GM18505 (cell line): ENCODE measurements around the gene ANO8.
"Not testable (repeated sequence)": the region's sequence is repeated elsewhere in the genome, so short reads cannot be mapped to it uniquely, and the experiment has no call there.

Experiments
- ATAC-seq: cut with Tn5 transposase; IDR thresholded peaks from one replicate; pipeline ENCODE4 v1.9.1; 2021; ENCODE audit not compliant: unreplicated experiment
- POLR2A ChIP-seq: IDR thresholded peaks from 4 replicates; pipeline ENCODE4 v1.6.1; 2011; ENCODE audit warnings: borderline replicate concordance; ENCODE audit not compliant: insufficient read depth, insufficient read length; ENCODE audit errors: extremely low read depth

ANO8 gene

GRCh38 chr19:17304386-17305215 is 30.1 kb downstream of the ANO8 start:
- TF ChIP-seq POLR2A = no peak

GRCh38 chr19:17303940-17304267 is 30.8 kb downstream of the ANO8 start:
- no peak for TF ChIP-seq POLR2A
- ATAC-seq = no peak

More at GRCh38 chr19:17304386-17305215, 30.1 kb downstream of the ANO8 start:
- no peak for ATAC-seq

- TF ChIP-seq POLR2A = no peak
- peak; percentile 43 for ATAC-seq
Measured at GRCh38 chr19:17303167-17303939, 31.3 kb downstream of the ANO8 start, which contains the start of gene ABHD8. TSS of gene ABHD8 (minus strand) at chr19:17303425. CDS start at chr19:17301616, 1,809 bp downstream.

- TF ChIP-seq POLR2A = no peak
- ATAC-seq = no peak
Measured at GRCh38 chr19:17302391-17303166, 32.1 kb downstream of the ANO8 start.

DNA sequence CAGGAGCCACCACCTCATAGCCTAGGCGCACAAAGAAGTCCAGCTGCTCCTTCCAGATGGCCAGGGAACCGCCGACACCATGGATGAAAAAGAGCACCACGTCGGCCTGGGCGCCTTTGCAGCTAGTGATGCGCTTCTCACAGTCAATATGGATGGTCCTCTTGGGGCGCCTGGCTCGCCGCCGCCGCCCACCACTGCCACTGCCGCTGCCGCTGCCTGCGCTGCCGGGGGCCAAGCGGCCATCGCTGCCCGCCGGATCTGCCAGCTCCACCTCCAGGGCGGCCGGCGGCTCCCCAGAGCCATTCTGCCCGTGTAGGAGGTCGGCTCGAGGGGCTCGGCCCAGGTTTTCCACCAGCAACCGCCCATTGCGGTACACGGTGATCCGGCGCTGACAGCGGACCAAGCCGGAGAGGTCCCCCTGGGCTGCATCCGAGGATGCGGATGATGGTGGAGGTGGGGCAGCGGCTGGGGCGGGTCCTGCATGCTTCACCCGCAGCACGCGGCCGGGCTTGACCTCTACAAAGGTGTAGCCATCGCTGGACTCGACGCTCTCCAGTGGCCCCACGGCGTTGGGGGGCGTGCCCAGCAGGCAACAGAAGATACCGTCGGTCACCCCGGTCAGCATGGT is 33.5 kb downstream of the ANO8 start:
- TF ChIP-seq POLR2A = no peak
- ATAC-seq = no peak

- TF ChIP-seq POLR2A = no peak
- ATAC-seq = no peak
Measured at GRCh38 chr19:17296976-17297375, 37.7 kb downstream of the ANO8 start.

DNA sequence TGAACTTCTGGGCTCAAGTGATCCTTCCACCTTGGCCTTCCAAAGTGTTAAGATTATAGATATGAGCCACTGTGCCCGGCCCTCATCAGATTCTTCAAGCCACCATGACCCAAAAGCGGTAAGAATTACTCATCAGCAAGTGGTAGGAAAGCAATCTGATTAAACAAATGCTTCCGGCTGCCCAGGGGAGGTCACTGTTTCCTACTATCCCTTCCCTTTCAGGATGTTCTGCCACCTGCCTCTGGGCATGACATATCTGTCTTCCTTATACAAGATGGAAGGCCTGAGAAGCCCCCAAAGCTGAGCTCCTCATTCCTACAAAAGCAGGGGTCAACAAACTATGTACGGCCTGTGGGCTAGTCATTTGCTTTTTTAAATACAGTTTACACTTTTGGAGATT is 38.4 kb downstream of the ANO8 start:
- no peak for ATAC-seq

DNA sequence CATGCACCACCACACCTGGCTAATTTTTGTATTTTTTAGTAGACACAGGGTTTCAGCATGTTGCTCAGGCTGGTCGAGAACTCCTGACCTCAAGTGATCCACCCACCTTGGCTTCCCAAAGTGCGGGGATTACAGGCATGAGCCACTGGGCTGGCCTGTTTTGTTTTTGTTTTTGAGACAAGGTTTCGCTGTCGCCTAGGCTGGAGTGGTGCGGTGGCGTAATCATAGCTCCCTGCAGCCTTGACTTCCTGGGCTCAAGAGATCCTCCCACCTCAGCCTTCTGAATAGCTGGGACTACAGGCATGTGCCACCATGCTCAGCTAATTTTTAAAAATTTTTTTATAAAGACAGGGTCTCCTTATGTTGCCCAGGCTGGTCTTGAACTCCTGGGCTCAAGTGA is 39.1 kb downstream of the ANO8 start:
- ATAC-seq = not testable (repeated sequence)

More for the DNA sequence above, 38.4 kb downstream of the ANO8 start:
- no peak for TF ChIP-seq POLR2A

DNA sequence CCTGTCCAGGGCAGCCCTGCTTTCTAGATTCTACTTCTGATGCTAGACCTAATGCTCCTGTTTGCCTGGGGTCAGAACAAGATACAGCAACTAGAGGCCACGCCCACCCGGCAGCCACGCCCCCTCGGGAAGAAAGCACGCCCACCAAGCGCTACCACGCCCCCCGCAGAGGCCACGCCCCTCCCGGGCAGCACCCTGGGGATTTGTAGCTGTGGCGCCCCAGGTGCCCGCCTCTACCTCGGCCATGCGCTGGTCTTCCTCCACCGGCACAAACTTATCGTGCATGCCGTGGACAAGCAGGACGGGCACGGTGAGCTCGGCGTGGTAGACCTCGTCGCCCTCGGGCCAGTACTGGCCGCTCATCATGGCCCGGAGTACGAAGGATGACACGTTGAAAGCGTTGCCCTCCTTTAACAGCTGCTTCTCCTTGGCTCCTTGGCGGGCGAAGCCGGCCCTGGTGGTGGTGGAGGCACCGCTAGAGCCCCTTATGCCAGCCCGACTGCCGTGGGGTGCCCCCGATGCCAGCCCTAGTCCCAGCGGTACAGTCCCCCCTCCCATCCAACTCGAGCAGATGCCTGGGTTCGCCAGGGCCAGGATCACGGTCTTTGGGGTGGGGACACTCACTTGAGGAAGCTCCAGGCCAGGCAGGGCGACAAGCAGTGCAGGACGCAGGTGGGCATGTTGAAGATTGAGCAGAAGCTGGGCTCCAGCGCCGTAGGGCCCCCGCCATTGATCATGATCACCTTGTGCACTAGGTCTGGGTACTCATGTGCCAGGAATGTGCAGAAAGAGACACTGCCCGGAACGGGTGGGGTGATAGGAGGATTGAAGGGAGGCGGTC is 40.4 kb downstream of the ANO8 start:
- no peak for ATAC-seq
- TF ChIP-seq POLR2A = no peak

- TF ChIP-seq POLR2A = no peak
- ATAC-seq = no peak
Measured at GRCh38 chr19:17293605-17294004, 41.0 kb downstream of the ANO8 start.

GRCh38 chr19:17292301-17293074 is 42.2 kb downstream of the ANO8 start:
- peak; percentile 52 for TF ChIP-seq POLR2A
- ATAC-seq = peak; percentile 75
